ENCODE results near the gene FKBP14. TPM values are rescaled to one million over a fixed set of nuclear protein-coding genes. Genes with fewer than 3 reads are reported as not detected.

FKBP14 gene
- total and polyA plus RNA-seq, 2 of the 8 experiments (the other 6 are each of a cell fraction or from before 2014, with no cell fraction given): 3.2 to 20.7 TPM

- Histone ChIP-seq H3K23me2 (ENCODE audit: low read depth, low read length) (no peaks in the 10 kb centered on the region), H4K91ac (replicated peaks; ENCODE audit: insufficient read length, low read length) (no peak overlapping the region), H4K5ac (ENCODE audit: insufficient read length, low read depth, low read length) (no peak overlapping the region), H3K36me3 (ENCODE audit: control insufficient read depth in 2 of 4, insufficient read depth in 4 of 4, low read length in 3 of 4) (no peaks in the 10 kb centered on the region), H2BK20ac (ENCODE audit: low read length) (no peak overlapping the region), H3K79me2 (ENCODE audit: control insufficient read depth in 1 of 2, insufficient read depth in 2 of 2, low read length in 2 of 2) (peaks cover 4 to 69% of the 10 kb centered on the region in 2 experiments; a peak in 3 of 4 replicates), H3K79me1 (ENCODE audit: low read depth, low read length) (peaks cover 5% of the 10 kb centered on the region; the same call in 1 of the 2 replicates), H4K8ac (ENCODE audit: extremely low read depth, insufficient read depth, low read length) (no peak overlapping the region), H3K9me3 (ENCODE audit: insufficient read depth in 2 of 2, low read depth in 1 of 2, low read length in 1 of 2) (no peaks in the 10 kb centered on the region), H3K14ac (ENCODE audit: insufficient read length) (no peak overlapping the region), H3K18ac (ENCODE audit: extremely low read depth, low read length) (no peak overlapping the region), H3K23ac (ENCODE audit: insufficient read length) (no peak overlapping the region), H3K56ac (replicated peaks; ENCODE audit: insufficient read length, low read depth, low read length) (no peak overlapping the region), H2BK120ac (replicated peaks; ENCODE audit: low read depth, low read length) (no peak overlapping the region), H2AFZ (ENCODE audit: low read length) (no peak overlapping the region), H4K20me1 (replicated peaks in 1 of 2; ENCODE audit: control insufficient read depth in 1 of 2, insufficient read depth in 2 of 2, low read length in 2 of 2) (peaks cover 3 to 5% of the 10 kb centered on the region in 2 experiments), H3K9ac (replicated peaks in 1 of 4; ENCODE audit: extremely low read depth in 1 of 4, low read depth in 3 of 4, low read length in 3 of 4) (no peak overlapping the region), H3K27ac (ENCODE audit: low read depth, low read length) (no peak overlapping the region), H2BK12ac (ENCODE audit: low read depth, low read length) (no peak overlapping the region), H3K4me3 (ENCODE audit: extremely low read depth in 1 of 4, insufficient read depth in 2 of 4, low read depth in 3 of 4, low read length in 4 of 4) (no peak overlapping the region), H2BK5ac (ENCODE audit: low read depth, low read length) (no peak overlapping the region), H3K27me3 (replicated peaks in 1 of 4; ENCODE audit: control insufficient read depth in 3 of 4, extremely low read depth in 1 of 4, insufficient read depth in 3 of 4, low read length in 3 of 4) (no peaks in the 10 kb centered on the region), H3K4me1 (replicated peaks in 1 of 4; ENCODE audit: control insufficient read depth in 3 of 4, insufficient read depth in 4 of 4, low read length in 3 of 4) (no peaks in the 10 kb centered on the region), H2AK5ac (ENCODE audit: low read depth, low read length) (no peak overlapping the region), H3K4ac (replicated peaks; ENCODE audit: insufficient read length, low read depth, low read length) (no peak overlapping the region), H2BK15ac (ENCODE audit: low read length) (no peak overlapping the region), H3K4me2 (ENCODE audit: insufficient read depth in 1 of 2, low read depth in 2 of 2, low read length in 2 of 2) (no peak overlapping the region)
- FAIRE-seq (no peak), DNase-seq (ENCODE audit: low read depth in 1 of 2, low spot score in 2 of 2) (no peak)
- ChIA-PET CTCF (ENCODE audit: partially characterized antibody) (interaction anchor here (1.8 kb wide), 2 partner anchors 20 to 87 kb away, joined by 6 to 11 read pairs; no protein-coding TSS in a partner anchor), POLR2A (ENCODE audit: partially characterized antibody) (interaction anchor here (1.2 kb wide), 1 partner anchor 13 kb away, joined by 3 read pairs; no protein-coding TSS in a partner anchor)
- WGBS, 2 experiments (ENCODE audit: extremely low coverage in 1 of 2, insufficient coverage in 1 of 2, insufficient read length in 1 of 2, insufficient replicate concordance in 2 of 2, low coverage in 1 of 2, low lambda C conversion rate in 2 of 2, missing lambda C conversion rate in 1 of 2): 79% methylated on average over 1 of the region's 1 CpG; no CpG with 5 or more reads in 1 of the 2 experiments
- TF ChIP-seq FOSL1 (IDR thresholded peaks at IDR 0.05; ENCODE audit: insufficient read depth, low read depth, low read length): no peak
- TF ChIP-seq EZH2 (IDR thresholded peaks at IDR 0.05; ENCODE audit: low read depth, low read length, severe bottlenecking): no peak
- TF ChIP-seq PHF8 (conservative IDR thresholded peaks at IDR 0.05; ENCODE audit: low read depth, low read length): no peak
- no peak for TF ChIP-seq KDM5A (IDR thresholded peaks at IDR 0.05; ENCODE audit: low read length)
- no peak for TF ChIP-seq POLR2AphosphoS5 (IDR thresholded peaks at IDR 0.05; ENCODE audit: low read depth, low read length)
- TF ChIP-seq TAF1 (IDR thresholded peaks at IDR 0.05; ENCODE audit: low read depth, low read length): no peak
- no peak for TF ChIP-seq EGR1 (IDR thresholded peaks at IDR 0.05; ENCODE audit: borderline replicate concordance, low read depth, low read length)
- TF ChIP-seq SP1 (IDR thresholded peaks at IDR 0.05; ENCODE audit: low read depth, low read length): no peak
Measured at GRCh38 chr7:29975561-29975960, 50.9 kb downstream of the FKBP14 start.

All from H1 (cell line).